ENCODE results near the gene GALNT2.

Gene GALNT2

DNA sequence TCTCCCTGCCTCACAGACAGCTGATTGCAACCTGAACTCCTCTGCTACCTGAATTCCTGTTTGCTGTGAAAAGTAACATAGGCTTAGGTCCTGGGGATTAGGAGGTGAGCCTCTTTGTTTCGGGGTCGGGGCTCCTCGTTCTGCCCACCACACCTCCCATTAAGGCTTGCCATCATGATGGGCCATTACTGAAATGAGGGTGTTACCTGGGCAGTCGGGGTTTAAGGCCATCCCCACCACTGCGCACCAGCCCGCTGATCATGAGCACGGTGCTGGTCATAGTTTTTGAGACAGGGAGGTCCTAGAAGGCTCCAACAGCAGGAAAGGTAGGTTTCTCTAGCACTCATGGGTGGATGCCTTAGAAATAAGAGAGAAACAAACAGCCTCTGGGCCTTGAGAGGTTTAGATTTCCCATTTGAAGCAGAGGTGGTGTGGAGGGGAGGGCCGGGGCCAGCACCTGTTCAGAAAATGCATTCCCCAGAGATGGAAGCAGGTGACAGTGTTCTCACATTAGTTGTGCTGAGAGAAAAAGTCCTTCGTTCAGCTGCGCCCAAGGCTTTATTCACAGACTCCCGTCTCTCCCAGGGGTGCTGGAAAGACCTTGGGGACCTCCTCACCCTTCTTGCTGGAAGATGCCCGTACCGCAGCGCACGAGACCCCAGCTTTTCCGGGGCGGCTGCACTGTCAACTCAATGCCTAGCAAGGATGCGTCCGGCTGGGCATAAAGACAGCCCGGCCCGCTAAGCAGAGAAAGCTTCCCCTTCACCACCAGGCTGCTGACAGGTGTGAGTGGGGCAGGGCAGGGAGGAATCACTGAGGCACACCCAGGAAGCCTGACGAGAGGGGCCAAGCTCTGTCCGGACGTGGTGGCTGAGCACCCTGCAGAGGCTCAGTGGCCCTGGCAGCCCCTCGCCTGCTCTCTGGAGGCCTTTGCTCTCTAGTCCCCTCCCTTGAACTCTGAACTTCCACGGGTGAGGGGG, 233.6 kb downstream of the GALNT2 start:
- no peak for DNase-seq (ENCODE audit: low spot score)

GRCh38 chr1:230301322-230301721, 234.3 kb downstream of the GALNT2 start:
- DNase-seq (ENCODE audit: low spot score) = no peak

DNA sequence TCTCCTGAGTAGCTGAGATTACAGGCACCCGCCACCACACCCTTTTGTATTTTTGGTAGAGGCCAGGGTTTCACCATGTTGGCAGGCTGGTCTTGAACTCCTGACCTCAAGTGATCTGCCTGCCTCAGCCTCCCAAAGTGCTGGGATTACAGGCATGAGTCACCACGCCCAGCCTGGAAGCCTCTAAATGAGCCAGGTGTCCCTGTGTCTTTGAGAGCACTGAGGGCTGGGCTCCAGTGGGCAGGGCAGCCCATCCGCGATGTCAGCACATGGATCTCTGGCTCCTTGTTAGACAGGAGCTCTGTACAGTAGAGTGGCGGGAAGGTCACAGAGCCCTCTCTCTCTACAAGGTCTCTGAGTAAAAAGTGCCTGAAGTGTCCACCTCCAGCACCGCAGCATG, 234.8 kb downstream of the GALNT2 start:
- DNase-seq (ENCODE audit: low spot score) = no peak

DNA sequence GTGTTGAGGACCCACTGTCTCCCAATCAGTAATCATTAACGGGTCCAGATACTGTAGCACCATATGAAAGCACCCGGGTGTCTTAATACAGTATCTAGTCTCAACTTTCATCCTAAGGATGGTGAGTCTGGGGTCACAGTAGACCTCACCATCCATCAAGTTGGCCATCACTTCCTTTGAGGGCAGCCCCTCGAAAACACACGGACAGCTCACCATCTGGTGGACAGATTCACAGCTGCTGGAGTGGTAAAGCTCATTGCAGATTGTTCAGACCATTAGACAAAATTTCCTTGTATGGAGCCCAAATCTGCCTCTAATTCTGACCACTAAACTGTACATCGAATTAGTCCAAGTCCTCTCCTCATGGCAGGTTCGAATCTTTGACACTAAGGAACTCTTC, 236.0 kb downstream of the GALNT2 start:
- DNase-seq (ENCODE audit: low spot score) = no peak

DNA sequence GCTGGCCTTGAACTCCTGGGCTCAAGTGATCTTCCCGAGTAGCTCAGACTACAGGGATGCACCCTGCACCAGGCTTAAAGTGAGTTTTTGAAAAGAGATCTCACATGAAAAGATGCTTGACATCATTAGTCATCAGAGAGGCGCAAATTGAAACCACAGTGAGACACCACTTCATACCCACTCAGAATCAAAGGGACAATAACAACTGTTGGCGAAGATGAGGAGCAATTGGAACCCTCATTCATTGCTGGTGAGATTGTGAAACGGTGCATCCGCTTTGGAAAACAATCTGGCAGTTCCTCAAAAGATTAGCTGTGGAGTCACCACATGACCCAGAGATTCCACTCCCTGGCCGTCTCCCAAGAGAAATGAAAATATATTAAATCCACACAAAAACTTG, 236.8 kb downstream of the GALNT2 start:
- no peak for DNase-seq (ENCODE audit: low spot score)

DNA sequence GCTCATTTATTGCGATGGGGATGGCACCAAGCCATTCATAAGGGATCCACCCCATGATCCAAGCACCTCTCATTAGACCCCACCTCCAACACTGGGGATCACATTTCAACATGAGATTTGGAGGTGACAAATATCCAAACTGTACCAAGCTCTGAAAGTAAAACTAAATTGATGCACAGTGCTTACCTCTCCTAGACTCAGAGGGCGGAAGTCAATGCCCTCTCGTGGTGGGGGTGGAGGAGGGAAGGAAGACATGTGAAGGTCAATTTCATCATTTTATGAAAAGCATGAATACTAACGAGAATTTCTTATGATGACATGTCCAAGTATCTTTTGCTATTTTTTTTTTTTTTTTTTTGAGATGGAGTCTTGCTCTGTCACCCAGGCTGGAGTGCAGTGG, 239.1 kb downstream of the GALNT2 start:
- DNase-seq (ENCODE audit: low spot score) = no peak

- no peak for DNase-seq (ENCODE audit: low spot score)
These were observed 240.2 kb downstream of the GALNT2 start for GRCh38 chr1:230307213-230307612.

- peak; percentile 55 for DNase-seq (ENCODE audit: low spot score)
These were observed 241.0 kb downstream of the GALNT2 start for GRCh38 chr1:230308039-230308438.

GRCh38 chr1:230308821-230309220, 241.8 kb downstream of the GALNT2 start:
- no peak for DNase-seq (ENCODE audit: low spot score)

DNA sequence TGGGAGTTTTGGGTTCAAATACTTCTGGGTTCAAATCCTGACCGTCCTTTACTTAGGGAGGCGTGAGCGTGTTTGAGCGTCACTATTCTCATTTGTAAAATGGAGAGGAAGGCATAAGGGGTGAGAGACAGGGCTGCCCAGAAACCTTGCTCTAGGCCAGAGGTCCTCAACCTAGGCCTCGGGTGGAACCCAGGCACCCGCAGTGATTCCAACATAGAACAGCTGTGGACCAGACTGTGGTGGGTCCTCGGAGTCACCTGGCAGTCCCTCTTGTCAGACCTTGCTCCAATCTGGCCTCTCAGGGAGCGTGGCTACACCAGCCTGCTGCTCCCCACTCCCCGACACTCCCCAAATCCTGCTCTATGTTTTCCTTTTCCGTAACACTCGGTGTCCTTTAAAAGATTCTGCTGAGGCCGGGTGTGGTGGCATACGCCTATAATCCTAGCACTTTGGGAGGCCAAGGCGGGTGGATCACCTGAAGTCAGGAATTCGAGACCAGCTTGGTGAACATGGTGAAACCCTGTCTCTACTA, 242.7 kb downstream of the GALNT2 start:
- no peak for DNase-seq (ENCODE audit: low spot score)

- peak; percentile 90 for DNase-seq (ENCODE audit: low spot score)
These were observed 243.5 kb downstream of the GALNT2 start for GRCh38 chr1:230310381-230311163.

GRCh38 chr1:230312676-230313075, 245.6 kb downstream of the GALNT2 start:
- DNase-seq (ENCODE audit: low spot score) = no peak

GRCh38 chr1:230313453-230314141, 246.6 kb downstream of the GALNT2 start:
- DNase-seq (ENCODE audit: low spot score) = no peak

DNA sequence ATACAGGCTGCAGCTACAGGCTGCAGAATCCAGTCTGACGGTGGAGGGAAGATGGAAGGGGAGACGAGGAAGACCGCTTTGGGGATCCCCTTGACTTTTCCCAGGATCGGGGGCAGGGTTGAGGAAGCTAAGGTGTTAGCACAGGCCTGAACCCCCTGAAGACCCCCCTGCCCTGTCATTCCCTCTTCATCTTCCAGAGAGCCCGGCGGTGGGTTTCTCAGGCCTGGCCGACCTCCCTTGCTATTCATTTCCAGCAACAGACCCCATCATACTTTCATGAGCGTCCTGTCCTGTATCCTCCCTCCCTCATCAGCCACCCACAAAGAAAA, 247.1 kb downstream of the GALNT2 start:
- DNase-seq (ENCODE audit: low spot score) = no peak

- no peak for DNase-seq (ENCODE audit: low spot score)
These were observed 248.1 kb downstream of the GALNT2 start for GRCh38 chr1:230315099-230315498.

GRCh38 chr1:230316864-230317745, 250.1 kb downstream of the GALNT2 start:
- no peak for DNase-seq (ENCODE audit: low spot score)

- no peak for DNase-seq (ENCODE audit: low spot score)
These were observed 251.1 kb downstream of the GALNT2 start for GRCh38 chr1:230317823-230318819.

DNA sequence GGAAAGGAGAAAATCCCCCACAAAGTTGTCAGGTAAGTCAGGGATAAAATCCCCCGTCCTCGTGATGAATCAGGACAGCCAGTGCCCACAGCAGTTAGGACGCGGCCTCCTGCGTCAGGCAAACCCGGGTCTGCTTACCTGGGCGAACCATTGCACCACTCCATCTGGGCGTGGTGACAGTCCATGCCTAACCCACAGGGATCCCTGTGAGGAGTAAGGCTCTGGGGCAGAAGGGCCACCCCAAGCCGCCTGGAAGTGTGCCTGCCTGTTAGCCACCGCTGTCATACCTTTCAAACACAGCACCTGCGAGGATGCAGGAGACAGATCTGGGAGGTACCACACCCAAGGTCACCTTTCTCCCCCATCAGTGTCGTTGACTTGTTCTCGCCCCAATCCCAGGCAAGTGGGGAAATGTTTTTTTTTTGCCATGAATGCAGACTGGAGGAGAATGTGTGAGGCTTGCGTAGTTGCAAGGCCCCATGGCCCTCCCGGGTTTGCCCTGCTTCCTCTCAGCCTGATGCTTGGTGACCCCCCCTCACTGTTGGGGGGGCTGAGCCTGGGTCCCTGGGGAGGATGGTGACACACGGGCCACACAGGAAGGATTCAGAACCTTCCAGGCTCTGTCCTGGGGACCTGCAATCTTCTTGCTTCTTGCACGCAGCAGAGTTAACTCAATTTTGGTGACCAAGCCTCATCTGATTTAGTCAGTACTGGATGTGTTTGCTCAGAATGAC, 252.1 kb downstream of the GALNT2 start:
- no peak for DNase-seq (ENCODE audit: low spot score)

GRCh38 chr1:230320804-230321203, 253.8 kb downstream of the GALNT2 start:
- no peak for DNase-seq (ENCODE audit: low spot score)
